NB4 (cell line): ENCODE measurements around the gene DIDO1.

Experiments
- MYC ChIP-seq: IDR thresholded peaks from 2 replicates; pipeline ENCODE4 v1.6.1; 2011; ENCODE audit warnings: low read depth, low read length
- POLR2A ChIP-seq: IDR thresholded peaks from 2 replicates; pipeline ENCODE4 v1.6.1; 2011; ENCODE audit warnings: mild to moderate bottlenecking; ENCODE audit not compliant: insufficient read length; ENCODE audit errors: extremely low read depth
- TF ChIP-seq, protein P1 (sequence below): IDR thresholded peaks from one replicate; pipeline ENCODE4 v1.5.1; 2012; ENCODE audit warnings: low read depth, low read length
- TF ChIP-seq, protein P2 (sequence below): IDR thresholded peaks from 2 replicates; pipeline ENCODE4 v1.6.1; 2011; ENCODE audit warnings: low read depth, low read length

DNA sequence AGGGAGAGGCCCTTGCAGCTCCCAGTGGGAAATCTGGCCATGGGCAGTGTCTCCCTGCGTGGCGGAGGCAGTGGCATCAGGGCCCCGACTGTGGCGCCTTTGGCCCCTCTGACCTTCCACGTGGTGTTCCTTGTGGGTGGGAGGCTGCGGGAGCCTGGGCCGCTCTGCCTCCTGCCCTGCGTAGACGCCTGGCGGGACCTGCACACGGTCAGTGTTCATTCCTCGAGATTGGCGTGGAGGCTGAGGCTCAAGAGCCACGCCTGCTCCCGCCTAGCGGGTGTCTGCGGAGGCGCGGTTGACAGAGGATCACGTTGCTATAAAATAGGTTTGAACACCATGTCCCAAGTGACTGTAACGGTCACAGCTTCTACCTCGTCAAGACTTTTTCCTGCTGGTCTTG, 95.5 kb downstream of the DIDO1 start:
- TF ChIP-seq, protein P1, sequence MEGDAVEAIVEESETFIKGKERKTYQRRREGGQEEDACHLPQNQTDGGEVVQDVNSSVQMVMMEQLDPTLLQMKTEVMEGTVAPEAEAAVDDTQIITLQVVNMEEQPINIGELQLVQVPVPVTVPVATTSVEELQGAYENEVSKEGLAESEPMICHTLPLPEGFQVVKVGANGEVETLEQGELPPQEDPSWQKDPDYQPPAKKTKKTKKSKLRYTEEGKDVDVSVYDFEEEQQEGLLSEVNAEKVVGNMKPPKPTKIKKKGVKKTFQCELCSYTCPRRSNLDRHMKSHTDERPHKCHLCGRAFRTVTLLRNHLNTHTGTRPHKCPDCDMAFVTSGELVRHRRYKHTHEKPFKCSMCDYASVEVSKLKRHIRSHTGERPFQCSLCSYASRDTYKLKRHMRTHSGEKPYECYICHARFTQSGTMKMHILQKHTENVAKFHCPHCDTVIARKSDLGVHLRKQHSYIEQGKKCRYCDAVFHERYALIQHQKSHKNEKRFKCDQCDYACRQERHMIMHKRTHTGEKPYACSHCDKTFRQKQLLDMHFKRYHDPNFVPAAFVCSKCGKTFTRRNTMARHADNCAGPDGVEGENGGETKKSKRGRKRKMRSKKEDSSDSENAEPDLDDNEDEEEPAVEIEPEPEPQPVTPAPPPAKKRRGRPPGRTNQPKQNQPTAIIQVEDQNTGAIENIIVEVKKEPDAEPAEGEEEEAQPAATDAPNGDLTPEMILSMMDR: no peak
- no peak for TF ChIP-seq MYC
- TF ChIP-seq POLR2A: no peak
- TF ChIP-seq, protein P2, sequence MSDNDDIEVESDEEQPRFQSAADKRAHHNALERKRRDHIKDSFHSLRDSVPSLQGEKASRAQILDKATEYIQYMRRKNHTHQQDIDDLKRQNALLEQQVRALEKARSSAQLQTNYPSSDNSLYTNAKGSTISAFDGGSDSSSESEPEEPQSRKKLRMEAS: no peak
